Activated T-cell treated with anti-CD3 and anti-CD28 coated beads, Interleukin-2, amount 50 U/mL, for 1 hour (primary cell): ENCODE data around the gene REV1.
"Not testable (repeated sequence)": the region's sequence is repeated elsewhere in the genome, so short reads cannot be mapped to it uniquely, and the experiment has no call there.

Source experiments
- DNase-seq: peaks from one replicate; pipeline ENCODE4 v3.0.0-alpha.2; 2020

Gene REV1

GRCh38 chr2:99485824-99486223 is 4.0 kb downstream of the REV1 start:
- DNase-seq: no peak

- DNase-seq: no peak
Measured at GRCh38 chr2:99485411-99485810, 4.4 kb downstream of the REV1 start.

GRCh38 chr2:99484205-99484604 is 5.6 kb downstream of the REV1 start:
- DNase-seq: no peak

DNA sequence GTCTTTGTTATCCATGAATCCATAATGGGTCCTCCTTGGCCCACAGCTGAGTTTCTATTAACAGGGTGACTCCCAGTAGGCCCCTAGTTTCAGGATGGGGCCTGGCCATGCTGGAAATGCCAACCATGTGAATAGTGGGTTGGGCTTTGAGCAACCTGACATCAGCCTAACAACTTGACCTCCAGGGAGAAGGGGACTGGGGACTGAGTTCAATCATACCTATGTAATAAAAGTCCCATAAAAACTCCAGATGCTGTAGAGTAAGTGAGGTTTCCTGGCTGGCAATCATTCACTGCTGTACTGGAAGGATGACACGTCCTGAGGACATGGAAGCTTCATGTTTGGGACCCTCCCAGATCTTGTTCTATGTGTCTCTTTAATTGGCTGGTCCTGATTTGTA is 7.9 kb downstream of the REV1 start:
- DNase-seq: no peak

DNA sequence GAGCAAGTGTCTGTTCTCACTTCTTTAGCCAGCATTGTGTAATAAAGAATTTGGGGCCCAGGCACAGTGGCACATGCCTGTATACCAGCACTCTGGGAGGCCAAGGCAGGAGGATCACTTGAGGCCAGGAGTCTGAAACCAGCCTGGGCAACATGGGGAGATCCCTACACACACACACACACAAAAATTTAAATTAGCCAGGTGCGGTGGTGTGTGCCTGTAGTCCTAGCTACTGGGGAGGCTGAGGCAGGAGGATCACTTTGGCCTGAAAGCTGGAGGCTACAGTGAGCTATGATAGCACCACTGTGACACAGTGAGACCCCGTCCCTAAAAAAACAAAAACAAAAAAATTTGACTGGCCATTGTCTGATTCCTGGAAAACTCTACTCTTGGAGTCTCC is 8.3 kb downstream of the REV1 start:
- DNase-seq: no peak

DNA sequence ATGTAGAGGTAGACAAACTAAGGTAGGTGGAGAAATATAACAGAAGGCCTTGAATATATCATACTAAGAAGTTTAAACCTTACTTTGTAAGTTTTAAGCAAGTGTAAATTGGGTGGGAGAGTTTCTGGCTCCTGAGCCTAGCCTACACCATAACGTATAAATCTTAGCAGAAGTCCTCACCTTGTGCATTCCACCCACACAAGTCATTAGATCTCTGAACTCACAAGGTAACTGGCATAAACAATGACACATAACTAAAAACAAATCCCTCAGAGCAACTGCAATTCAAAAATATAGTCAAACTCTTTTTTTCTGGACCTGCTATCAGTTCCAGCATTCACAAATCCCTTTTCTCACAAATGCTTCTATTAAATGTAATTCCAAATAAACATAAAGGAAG is 9.4 kb downstream of the REV1 start:
- DNase-seq: no peak

DNA sequence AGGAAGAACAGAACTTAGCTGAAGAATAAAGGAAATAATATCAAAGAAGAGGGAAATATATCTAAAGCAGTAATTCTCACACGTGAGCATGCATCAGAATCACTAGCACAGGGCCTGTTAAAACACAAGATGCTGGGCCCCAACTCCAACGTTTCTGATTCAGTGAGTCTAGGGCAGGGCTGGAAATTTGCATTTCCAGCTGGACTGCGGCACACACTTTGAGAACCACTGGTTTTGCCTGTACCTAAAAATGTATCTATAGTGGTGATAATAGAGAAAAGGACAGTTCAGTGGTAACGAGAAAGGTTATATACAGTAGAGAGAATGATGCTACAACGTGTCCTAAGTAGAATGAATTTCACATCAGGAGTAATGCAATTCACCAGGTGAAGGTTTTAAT is 11.2 kb downstream of the REV1 start:
- no peak for DNase-seq

GRCh38 chr2:99477054-99477453 is 12.8 kb downstream of the REV1 start:
- DNase-seq: no peak

- no peak for DNase-seq
Measured at GRCh38 chr2:99476629-99477028, 13.2 kb downstream of the REV1 start.

DNA sequence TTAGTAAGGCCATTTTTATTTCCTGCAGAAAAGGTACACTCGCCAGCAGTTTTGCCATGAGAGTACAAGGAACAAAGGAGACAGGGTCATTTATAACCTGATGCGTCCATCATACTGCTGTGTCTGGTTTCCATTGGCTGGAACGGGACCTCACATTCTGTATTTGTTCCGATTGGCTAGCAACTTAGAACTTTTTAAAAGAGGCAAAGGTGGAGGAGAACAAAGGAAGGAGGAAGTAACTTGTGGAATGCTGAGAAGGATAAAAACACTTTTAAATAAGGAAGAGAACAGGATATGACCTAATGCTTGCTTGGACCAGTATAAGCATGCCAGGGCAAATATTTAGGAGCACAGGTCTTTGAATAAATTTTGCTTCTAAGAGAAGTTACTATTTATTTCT is 14.7 kb downstream of the REV1 start:
- not testable (repeated sequence) for DNase-seq

DNA sequence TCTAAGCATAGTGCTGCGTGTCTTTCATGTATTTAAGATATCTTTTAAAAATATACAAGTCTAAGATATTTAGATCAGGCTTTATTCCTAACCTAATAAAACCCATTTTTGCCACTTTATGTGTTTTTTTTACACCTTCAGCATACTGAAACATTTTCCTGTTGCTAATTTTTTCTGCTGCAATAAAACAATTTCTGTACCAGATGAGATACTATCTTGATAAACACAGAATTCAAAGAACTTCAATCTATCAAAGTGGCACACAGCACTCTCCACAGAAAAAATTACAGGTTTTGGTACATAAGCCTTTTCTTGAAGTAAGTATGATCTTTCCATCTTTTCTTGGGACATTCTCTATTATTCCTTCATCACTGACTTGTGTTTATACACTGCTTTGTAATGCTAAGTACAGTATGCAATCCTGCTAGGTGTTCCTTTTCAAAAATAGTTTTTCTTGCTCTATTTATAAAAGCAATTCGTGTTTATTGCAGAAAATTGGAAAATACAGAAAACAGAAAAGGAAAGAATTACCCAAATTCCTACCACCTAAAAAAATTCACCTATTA is 16.2 kb downstream of the REV1 start:
- no peak for DNase-seq

DNA sequence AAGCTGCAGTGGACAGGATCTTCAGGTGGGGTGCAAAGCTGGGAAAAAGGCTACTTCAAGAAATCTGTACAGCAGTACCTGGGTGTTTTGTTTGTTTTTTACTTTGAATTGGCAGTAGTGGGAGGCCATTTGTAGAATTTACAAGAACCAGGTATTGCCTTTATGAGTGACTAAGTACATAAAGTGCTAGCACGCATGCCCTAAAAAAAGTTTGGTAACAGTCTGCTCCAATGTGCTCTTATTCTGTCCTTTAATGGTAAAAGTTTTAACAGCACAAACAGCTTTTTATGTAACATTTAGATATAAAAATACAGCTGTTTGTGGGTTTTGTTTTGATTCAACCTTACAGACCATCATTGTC is 17.2 kb downstream of the REV1 start:
- no peak for DNase-seq

DNA sequence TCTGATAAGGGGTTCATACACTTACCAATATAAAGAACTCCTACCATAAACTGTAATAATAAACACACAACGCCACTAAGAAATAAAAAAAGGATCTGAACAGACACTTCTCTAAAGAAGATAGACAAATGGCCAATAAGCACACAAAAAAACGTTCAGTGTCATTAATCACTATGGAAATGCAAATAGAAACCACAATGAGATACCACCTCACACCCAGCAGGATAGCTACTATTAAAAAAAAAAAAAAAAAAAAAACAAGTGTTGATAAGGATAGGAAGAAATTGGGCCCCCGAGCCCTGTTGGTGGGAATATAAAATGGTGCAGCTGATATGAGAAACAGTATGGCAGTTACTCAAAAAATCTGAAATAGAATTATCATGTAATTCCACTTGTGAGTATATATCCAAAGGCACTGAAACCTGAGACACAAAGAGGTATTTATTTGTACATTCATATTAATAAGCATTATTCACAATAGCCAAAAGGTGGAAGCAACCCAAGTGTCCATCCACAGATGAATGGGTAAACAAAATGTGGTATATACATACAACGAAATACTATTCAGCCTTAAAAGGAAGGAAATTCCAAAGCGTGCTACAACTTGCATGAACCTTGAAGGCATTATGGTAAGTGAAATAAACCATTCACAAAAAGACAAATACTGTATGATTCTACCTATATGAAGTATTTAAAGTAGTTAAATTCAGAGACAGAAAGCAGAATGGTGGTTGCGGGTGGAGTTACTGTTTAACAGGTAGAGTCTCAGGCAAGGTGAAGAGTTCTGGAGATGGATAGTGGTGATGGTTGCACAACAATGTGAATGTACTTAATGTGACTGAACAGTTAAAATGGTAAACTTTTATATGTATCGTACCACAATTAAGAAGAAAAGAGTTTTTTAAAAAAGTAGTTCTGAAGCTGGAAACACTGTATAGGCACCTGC is 17.9 kb downstream of the REV1 start:
- DNase-seq: no peak

DNA sequence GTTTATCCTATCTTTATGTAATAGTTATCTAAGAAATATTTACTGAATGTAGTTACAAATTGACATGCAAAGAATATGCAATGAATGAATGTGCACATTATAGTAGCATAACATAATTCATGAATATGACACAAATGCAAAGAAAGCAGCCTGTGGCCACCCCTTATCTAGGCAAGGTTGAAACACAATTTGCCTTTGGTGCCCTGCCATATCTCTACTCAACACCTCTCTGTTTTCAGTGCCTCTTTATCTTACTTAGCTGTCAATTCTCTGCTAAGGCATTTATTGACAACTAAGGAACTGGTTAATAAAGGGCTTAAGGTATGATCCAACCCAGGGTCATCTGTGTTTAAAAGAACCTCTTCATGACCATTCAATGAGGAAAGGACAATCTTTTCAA is 18.9 kb downstream of the REV1 start:
- DNase-seq: no peak

DNA sequence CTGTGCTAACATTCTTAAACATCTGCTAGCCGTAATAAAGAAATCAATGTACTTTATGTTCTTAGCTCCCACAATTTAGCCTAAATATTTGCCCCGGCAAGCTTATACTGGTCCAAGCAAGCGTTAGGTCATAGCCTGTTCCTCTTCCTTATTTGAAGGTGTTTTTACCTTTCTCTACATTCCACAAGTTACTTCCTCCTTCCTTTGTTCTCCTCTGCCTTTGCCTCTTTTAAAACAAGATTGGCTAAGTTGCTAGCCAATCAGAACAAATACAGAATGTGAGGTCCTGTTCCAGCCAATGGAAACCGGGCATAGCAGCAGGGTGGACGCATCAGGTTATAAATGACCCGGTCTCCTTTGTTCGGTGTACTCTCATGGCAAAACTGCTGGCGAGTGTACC is 19.4 kb downstream of the REV1 start:
- not testable (repeated sequence) for DNase-seq

GRCh38 chr2:99469394-99469793 is 20.4 kb downstream of the REV1 start:
- DNase-seq: no peak

DNA sequence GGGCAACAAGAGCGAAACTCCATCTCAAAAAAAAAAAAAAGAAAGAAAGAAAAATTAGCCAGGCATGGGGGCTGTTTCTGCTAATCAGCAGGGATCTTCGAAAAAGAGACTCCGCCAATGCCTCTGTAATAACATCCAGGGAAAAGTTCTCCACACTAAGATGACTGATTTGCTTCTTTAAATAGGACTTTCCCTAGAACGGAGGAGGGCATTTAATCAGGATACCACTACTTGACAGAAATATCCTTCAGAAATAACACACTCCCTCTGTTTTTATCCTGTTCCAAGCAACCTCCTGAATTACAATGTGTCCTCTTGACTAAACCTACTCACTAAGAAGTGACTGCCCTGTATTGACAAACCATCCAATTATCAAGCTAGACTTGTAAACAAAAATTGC is 21.7 kb downstream of the REV1 start:
- DNase-seq: no peak

- DNase-seq: no peak
Measured at GRCh38 chr2:99467390-99467789, 22.4 kb downstream of the REV1 start.

GRCh38 chr2:99461828-99462483 is 27.9 kb downstream of the REV1 start:
- no peak for DNase-seq

DNA sequence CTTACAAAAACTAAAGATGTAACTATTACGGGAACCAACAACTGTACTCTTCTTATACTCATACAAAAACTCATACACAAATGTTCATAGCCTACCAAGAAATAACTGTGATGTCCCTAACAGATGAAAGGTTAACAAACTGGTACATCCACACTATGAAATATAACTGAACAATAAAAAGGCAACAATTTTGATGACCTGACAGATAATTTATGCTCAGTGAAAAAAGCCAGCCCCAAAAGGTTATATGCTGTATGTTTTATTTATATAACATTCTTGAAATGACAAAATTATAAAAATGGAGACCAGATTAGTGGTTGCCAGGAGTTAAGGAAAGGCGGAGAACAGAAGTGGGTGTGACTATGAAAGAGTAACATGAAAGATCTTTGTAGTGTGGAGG is 31.3 kb downstream of the REV1 start:
- DNase-seq: no peak

- DNase-seq: no peak
Measured at GRCh38 chr2:99451686-99452085, 38.1 kb downstream of the REV1 start.

DNA sequence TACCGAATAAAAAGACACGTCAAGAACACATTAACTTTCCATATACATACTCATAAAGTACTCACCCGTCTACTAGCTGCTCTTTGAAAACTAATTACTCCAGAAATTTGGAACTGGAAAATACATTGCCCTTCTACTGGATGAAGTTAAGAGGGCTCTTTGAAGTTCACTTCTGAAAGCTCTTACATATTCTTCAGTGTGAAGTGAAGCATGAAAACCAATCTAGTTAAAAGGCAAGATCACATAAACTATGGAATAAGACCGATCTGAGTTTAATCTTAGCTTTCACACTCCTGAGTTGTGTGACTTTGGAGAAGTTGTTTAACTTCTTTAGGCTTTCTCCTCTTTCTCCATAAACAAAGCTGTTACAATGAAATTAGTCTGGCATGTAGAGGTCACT is 38.5 kb downstream of the REV1 start:
- no peak for DNase-seq

DNA sequence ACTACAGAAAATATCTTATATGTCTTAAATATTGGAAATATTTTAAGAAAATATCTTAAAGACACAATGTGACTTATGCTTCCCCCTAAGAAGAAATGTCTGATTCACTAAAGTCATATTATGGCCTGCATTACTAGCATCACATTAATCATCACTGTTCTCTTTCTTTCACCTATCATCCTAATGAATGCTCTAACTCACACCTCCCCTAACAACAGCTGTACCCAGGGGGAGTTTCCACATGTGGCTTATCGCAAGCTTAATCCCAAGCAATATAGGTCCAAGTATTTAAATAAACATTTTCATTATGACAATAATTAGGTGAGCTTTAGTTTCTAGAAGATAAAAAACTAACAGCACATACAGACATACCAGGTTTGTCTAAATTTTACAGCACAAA is 39.6 kb downstream of the REV1 start:
- DNase-seq: no peak

DNA sequence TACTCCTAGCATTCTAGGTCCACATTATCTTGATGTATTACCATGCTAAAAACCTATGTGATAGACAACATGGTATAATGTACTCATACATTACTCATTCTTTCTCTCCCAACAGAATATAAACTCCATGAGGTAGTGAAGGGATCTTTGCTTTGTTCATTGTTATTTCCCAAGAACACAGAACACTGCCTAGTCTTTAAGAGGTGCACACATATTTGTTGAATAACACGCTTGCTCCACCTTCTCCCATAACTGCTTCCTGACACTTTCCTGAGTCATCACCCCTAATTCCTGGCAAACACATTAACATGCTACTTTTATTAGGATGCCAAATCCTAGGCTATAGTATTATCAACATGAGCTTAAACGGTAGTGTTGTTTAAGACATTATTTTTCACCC is 41.3 kb downstream of the REV1 start:
- DNase-seq: no peak
